HCT116 (cell line): Measurements from ENCODE around the gene TMEM147. TPM values are rescaled to one million over a fixed set of nuclear protein-coding genes. Genes with fewer than 3 reads are reported as not detected.

Source experiments
- ATAC-seq: fragments of 200-7000 bp; cut with Tn5 transposase; 2 replicates; pipeline ENCODE4 v1.9.1; 2020; ENCODE audit warnings: mild to moderate bottlenecking, moderate library complexity
- BruUV-seq: library from RNA; stranded (reverse); fragments of 400-500 nt; replicated peaks from 2 replicates; lab custom pipeline; 2021; lab: Mats Ljungman, UMichigan
- CTCF ChIA-PET: fragments of 300-600 bp; sonication (Branson Sonifier 250); formaldehyde crosslinking; loops from one replicate; lab custom pipeline; 2021; ENCODE audit warnings: antibody characterized with exemption; lab: Charles Lee
- POLR2A ChIA-PET: fragments of 300-600, 350-600 bp; sonication (Branson Sonifier 250); formaldehyde crosslinking; loops from one replicate; lab custom pipeline; 2021; ENCODE audit warnings: antibody characterized with exemption; lab: Charles Lee
- RAD21 ChIA-PET, 2 experiments: fragments of 300-600 bp; sonication (Branson Sonifier 250); formaldehyde crosslinking; loops; one replicate each; lab custom pipeline; 2023; ENCODE audit warnings: low total read pairs in 2 of 2; ENCODE audit not compliant: uncharacterized antibody in 2 of 2, unreplicated experiment in 2 of 2, low non-redundant PET in 1 of 2; lab: Charles Lee
- DNase-seq: peaks from one replicate; pipeline ENCODE4 v3.0.0-alpha.2; 2010; ENCODE audit warnings: low read depth, low spot score
- H2AFZ ChIP-seq: fragments of 200-600 bp; shearing (Covaris generic), sonication (generic); 2 replicates; pipeline ENCODE4 v1.6.1; 2017; ENCODE audit warnings: low read depth, mixed run types, mixed read lengths, antibody characterized with exemption, low read length; ENCODE audit not compliant: poor library complexity, severe bottlenecking
- H3K27ac ChIP-seq: 2 replicates; pipeline ENCODE4 v1.5.1; 2012; ENCODE audit warnings: low read depth, low read length
- H3K27me3 ChIP-seq: fragments of 200-600 bp; sonication (generic); 2 replicates; pipeline ENCODE4 v1.6.1; 2016; ENCODE audit warnings: mixed run types, low read length, mixed read lengths; ENCODE audit not compliant: insufficient read depth
- H3K36me3 ChIP-seq, 2 experiments: fragments of 200-500 bp in 1 of 2; fragments of 200-600 bp in 1 of 2; sonication (Bioruptor generic) in 1 of 2; sonication (generic) in 1 of 2; 2 replicates each; pipeline versions ENCODE4 v1.5.1 to v1.6.1; 2014 to 2016; ENCODE audit warnings: low read length in 2 of 2, inconsistent platforms in 1 of 2, mixed read lengths in 1 of 2, mixed run types in 1 of 2; ENCODE audit not compliant: insufficient read depth in 2 of 2, control insufficient read depth in 1 of 2
- H3K4me1 ChIP-seq, 2 experiments: fragments of 200-600 bp in 1 of 2; sonication (generic) in 1 of 2; 2 replicates each; pipeline versions ENCODE4 v1.5.1 to v1.6.1; 2012 to 2017; ENCODE audit warnings: low read length in 2 of 2, inconsistent platforms in 1 of 2, mild to moderate bottlenecking in 1 of 2, mixed read lengths in 1 of 2, mixed run types in 1 of 2, moderate library complexity in 1 of 2; ENCODE audit not compliant: insufficient read depth in 2 of 2, control insufficient read depth in 1 of 2
- H3K4me2 ChIP-seq: fragments of 200-600 bp; sonication (generic); 2 replicates; pipeline ENCODE4 v1.6.1; 2017; ENCODE audit warnings: mixed run types, low read length, mixed read lengths
- H3K4me3 ChIP-seq, 2 experiments: fragments of 200-600 bp in 1 of 2; sonication (generic) in 1 of 2; replicated peaks in 1 of 2; 2 replicates each; pipeline ENCODE4 v1.5.1; 2011 to 2016; ENCODE audit warnings: low read length in 2 of 2, control low read depth in 1 of 2, low read depth in 1 of 2, mild to moderate bottlenecking in 1 of 2, mixed read lengths in 1 of 2, mixed run types in 1 of 2
- H3K79me2 ChIP-seq: fragments of 200-600 bp; sonication (generic); 2 replicates; pipeline ENCODE4 v1.6.1; 2017; ENCODE audit warnings: mild to moderate bottlenecking, mixed run types, low read length, moderate library complexity, mixed read lengths; ENCODE audit not compliant: insufficient read depth
- H3K9ac ChIP-seq: fragments of 200-600 bp; sonication (generic); 2 replicates; pipeline ENCODE4 v1.6.1; 2016; ENCODE audit warnings: low read length, mixed read lengths
- H3K9me2 ChIP-seq: fragments of 200-600 bp; sonication (generic), shearing (Covaris generic); 2 replicates; pipeline ENCODE4 v1.6.1; 2017; ENCODE audit warnings: mixed run types, mild to moderate bottlenecking, moderate library complexity; ENCODE audit not compliant: insufficient read depth
- H3K9me3 ChIP-seq, 2 experiments: fragments of 200-500 bp in 1 of 2; fragments of 200-600 bp in 1 of 2; sonication (Bioruptor generic) in 1 of 2; sonication (generic) in 1 of 2; 2 replicates each; pipeline ENCODE4 v1.6.1; 2014 to 2017; ENCODE audit warnings: low read length in 2 of 2, mixed read lengths in 2 of 2, inconsistent platforms in 1 of 2, low read depth in 1 of 2, mild to moderate bottlenecking in 1 of 2, mixed run types in 1 of 2, moderate library complexity in 1 of 2; ENCODE audit not compliant: control insufficient read depth in 1 of 2, insufficient read depth in 1 of 2
- H4K20me1 ChIP-seq: fragments of 200-600 bp; sonication (generic), shearing (Covaris generic); 2 replicates; pipeline ENCODE4 v1.6.1; 2017; ENCODE audit warnings: mixed run types, mild to moderate bottlenecking, moderate library complexity; ENCODE audit not compliant: insufficient read depth
- CBX3 ChIP-seq: IDR thresholded peaks from 2 replicates; pipeline ENCODE4 v1.6.1; 2012; ENCODE audit warnings: low read depth
- CEBPB ChIP-seq: IDR thresholded peaks from 2 replicates; pipeline ENCODE4 v1.6.1; 2012; ENCODE audit warnings: low read depth
- ELF1 ChIP-seq: IDR thresholded peaks from 2 replicates; pipeline ENCODE4 v1.6.1; 2012; ENCODE audit warnings: low read depth, borderline replicate concordance
- EZH2 ChIP-seq: fragments of 200-600 bp; sonication (generic); IDR thresholded peaks from 2 replicates; pipeline ENCODE4 v1.6.1; 2017; ENCODE audit warnings: antibody characterized with exemption, mixed run types
- EZH2phosphoT487 ChIP-seq: fragments of 200-600 bp; IDR thresholded peaks from 2 replicates; pipeline ENCODE4 v1.6.1; 2018; ENCODE audit warnings: antibody characterized with exemption, borderline replicate concordance
- FOSL1 ChIP-seq: IDR thresholded peaks from 2 replicates; pipeline ENCODE4 v1.6.1; 2012; ENCODE audit warnings: low read depth
- POLR2A ChIP-seq: IDR thresholded peaks from 2 replicates; pipeline ENCODE4 v1.7.0; 2011; ENCODE audit warnings: borderline replicate concordance; ENCODE audit not compliant: insufficient read depth, insufficient read length; ENCODE audit errors: extremely low read depth
- POLR2AphosphoS5 ChIP-seq: IDR thresholded peaks from 2 replicates; pipeline ENCODE4 v1.6.1; 2011; ENCODE audit warnings: mild to moderate bottlenecking, low read depth, low read length, moderate library complexity
- RAD21 ChIP-seq: IDR thresholded peaks from 2 replicates; pipeline ENCODE4 v1.6.1; 2012; ENCODE audit warnings: low read depth, mild to moderate bottlenecking
- SIN3A ChIP-seq: IDR thresholded peaks from 2 replicates; pipeline ENCODE4 v1.6.1; 2012; ENCODE audit warnings: low read depth
- TCF7L2 ChIP-seq: IDR thresholded peaks from 2 replicates; pipeline ENCODE4 v1.7.0; 2011; ENCODE audit warnings: borderline replicate concordance, inconsistent platforms; ENCODE audit not compliant: insufficient read depth, insufficient read length; ENCODE audit errors: extremely low read depth
- YY1 ChIP-seq: IDR thresholded peaks from 2 replicates; pipeline ENCODE4 v1.6.1; 2011; ENCODE audit warnings: low read length, low read depth, moderate library complexity, mild to moderate bottlenecking; ENCODE audit not compliant: insufficient replicate concordance; ENCODE audit errors: extremely low read depth
- ZFX ChIP-seq: fragments of 450-650 bp; IDR thresholded peaks from 2 replicates; pipeline ENCODE4 v1.6.1; 2017
- intact Hi-C: fragments of 100-400 bp; cut with micrococcal nuclease; formaldehyde crosslinking; loops from 2 replicates; pipeline ENCODE4 v1.10.0; 2022
- total RNA-seq: library from RNA; stranded (reverse); gene quantifications from one replicate; pipeline ENCODE4 v1.2.1, GENCODE V29; 2021; ENCODE audit not compliant: unreplicated experiment
- TF ChIP-seq, protein P1 (sequence below): IDR thresholded peaks from 2 replicates; pipeline ENCODE4 v1.6.1; 2012
- TF ChIP-seq, protein P2 (sequence below), 3 experiments: fragments of 200-600 bp in 1 of 3; sonication (generic) in 1 of 3; IDR thresholded peaks in 2 of 3; conservative IDR thresholded peaks in 1 of 3; 2 replicates each; pipeline ENCODE4 v1.5.1; 2012 to 2017; ENCODE audit warnings: low read depth in 2 of 3, low read length in 2 of 3, antibody characterized with exemption in 1 of 3, borderline replicate concordance in 1 of 3, control low read depth in 1 of 3, mild to moderate bottlenecking in 1 of 3, mixed read lengths in 1 of 3, mixed run types in 1 of 3, moderate library complexity in 1 of 3; ENCODE audit not compliant: insufficient read depth in 1 of 3
- TF ChIP-seq, protein P3 (sequence below): IDR thresholded peaks from 2 replicates; pipeline ENCODE4 v1.6.1; 2012
- TF ChIP-seq, protein P4 (sequence below): IDR thresholded peaks from 2 replicates; pipeline ENCODE4 v1.6.1; 2011; ENCODE audit warnings: mild to moderate bottlenecking, low read length, moderate library complexity; ENCODE audit not compliant: insufficient replicate concordance; ENCODE audit errors: extremely low read depth

The TMEM147 gene
- total RNA-seq, 1 experiment from 2014 or later: 128 TPM

DNA sequence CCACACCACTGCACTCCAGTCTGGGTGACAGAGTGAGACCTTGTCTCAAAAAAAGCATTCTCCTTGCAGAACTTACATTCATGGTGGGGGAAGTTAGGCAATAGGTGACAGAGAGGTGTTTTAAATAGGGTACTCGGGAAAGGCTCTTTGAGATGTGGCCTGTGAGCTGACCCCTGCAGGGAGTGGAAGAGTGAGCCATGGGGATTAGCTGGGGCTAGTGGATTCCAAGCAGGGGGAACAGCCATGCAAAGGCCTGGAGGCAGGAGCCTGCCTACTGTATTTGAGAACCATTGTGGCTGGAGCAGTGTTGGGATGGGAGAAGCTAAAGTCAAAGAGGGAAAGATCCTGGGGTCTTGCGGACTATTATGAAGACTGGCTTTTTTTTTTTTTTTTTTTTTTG is 28.1 kb upstream of the TMEM147 start:
- no peaks in the 10 kb centered on the region for H3K27me3 ChIP-seq
- RAD21 ChIA-PET: no interaction called here
- no TSS peak for BruUV-seq
- H3K27ac ChIP-seq: no peak overlapping the region
- ATAC-seq (no peak), DNase-seq (no peak)
- no peak overlapping the region for H3K9ac ChIP-seq
- intact Hi-C loops: no loop called here
- CTCF ChIA-PET: no interaction called here
- no peaks in the 10 kb centered on the region for H4K20me1 ChIP-seq
- H3K79me2 ChIP-seq: no peaks in the 10 kb centered on the region
- TF ChIP-seq, protein P1, sequence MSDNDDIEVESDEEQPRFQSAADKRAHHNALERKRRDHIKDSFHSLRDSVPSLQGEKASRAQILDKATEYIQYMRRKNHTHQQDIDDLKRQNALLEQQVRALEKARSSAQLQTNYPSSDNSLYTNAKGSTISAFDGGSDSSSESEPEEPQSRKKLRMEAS: no peak
- no peak for TF ChIP-seq EZH2
- TF ChIP-seq EZH2phosphoT487: no peak
- TF ChIP-seq YY1: no peak
- TF ChIP-seq ZFX: no peak
- no peak for TF ChIP-seq CEBPB
- TF ChIP-seq POLR2A: no peak
- no peak for TF ChIP-seq FOSL1
- TF ChIP-seq, protein P2, sequence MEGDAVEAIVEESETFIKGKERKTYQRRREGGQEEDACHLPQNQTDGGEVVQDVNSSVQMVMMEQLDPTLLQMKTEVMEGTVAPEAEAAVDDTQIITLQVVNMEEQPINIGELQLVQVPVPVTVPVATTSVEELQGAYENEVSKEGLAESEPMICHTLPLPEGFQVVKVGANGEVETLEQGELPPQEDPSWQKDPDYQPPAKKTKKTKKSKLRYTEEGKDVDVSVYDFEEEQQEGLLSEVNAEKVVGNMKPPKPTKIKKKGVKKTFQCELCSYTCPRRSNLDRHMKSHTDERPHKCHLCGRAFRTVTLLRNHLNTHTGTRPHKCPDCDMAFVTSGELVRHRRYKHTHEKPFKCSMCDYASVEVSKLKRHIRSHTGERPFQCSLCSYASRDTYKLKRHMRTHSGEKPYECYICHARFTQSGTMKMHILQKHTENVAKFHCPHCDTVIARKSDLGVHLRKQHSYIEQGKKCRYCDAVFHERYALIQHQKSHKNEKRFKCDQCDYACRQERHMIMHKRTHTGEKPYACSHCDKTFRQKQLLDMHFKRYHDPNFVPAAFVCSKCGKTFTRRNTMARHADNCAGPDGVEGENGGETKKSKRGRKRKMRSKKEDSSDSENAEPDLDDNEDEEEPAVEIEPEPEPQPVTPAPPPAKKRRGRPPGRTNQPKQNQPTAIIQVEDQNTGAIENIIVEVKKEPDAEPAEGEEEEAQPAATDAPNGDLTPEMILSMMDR (IDR thresholded peaks at IDR 0.05 in 2 of 3, conservative IDR thresholded peaks at IDR 0.05 in 1 of 3; ENCODE audit: borderline replicate concordance in 1 of 3, insufficient read depth in 1 of 3, low read depth in 2 of 3, low read length in 2 of 3): no peak
- no peak for TF ChIP-seq ELF1
- TF ChIP-seq, protein P3, sequence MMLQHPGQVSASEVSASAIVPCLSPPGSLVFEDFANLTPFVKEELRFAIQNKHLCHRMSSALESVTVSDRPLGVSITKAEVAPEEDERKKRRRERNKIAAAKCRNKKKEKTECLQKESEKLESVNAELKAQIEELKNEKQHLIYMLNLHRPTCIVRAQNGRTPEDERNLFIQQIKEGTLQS: no peak
- TF ChIP-seq POLR2AphosphoS5: no peak
- TF ChIP-seq, protein P4, sequence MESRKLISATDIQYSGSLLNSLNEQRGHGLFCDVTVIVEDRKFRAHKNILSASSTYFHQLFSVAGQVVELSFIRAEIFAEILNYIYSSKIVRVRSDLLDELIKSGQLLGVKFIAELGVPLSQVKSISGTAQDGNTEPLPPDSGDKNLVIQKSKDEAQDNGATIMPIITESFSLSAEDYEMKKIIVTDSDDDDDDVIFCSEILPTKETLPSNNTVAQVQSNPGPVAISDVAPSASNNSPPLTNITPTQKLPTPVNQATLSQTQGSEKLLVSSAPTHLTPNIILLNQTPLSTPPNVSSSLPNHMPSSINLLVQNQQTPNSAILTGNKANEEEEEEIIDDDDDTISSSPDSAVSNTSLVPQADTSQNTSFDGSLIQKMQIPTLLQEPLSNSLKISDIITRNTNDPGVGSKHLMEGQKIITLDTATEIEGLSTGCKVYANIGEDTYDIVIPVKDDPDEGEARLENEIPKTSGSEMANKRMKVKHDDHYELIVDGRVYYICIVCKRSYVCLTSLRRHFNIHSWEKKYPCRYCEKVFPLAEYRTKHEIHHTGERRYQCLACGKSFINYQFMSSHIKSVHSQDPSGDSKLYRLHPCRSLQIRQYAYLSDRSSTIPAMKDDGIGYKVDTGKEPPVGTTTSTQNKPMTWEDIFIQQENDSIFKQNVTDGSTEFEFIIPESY: no peak
- TF ChIP-seq CBX3: no peak
- TF ChIP-seq RAD21: no peak
- TF ChIP-seq SIN3A: no peak
- no peak for TF ChIP-seq TCF7L2
- H3K36me3 ChIP-seq: no peaks in the 10 kb centered on the region
- H3K4me2 ChIP-seq: no peak overlapping the region
- no peaks in the 10 kb centered on the region for H3K9me2 ChIP-seq
- peaks cover 19 to 46% of the 10 kb centered on the region in 2 experiments for H3K4me1 ChIP-seq
- H3K4me3 ChIP-seq: no peak overlapping the region
- POLR2A ChIA-PET: no interaction called here
- no peaks in the 10 kb centered on the region for H3K9me3 ChIP-seq
- no peak overlapping the region for H2AFZ ChIP-seq
